NCI-H2029 (cell line): Measurements from ENCODE around the gene ITGB1.

Experiments
- DNase-seq: peaks from one replicate; lab custom pipeline; 2025; lab: John Stamatoyannopoulos, UW

ITGB1 gene

GRCh38 chr10:32888161-32888927 lies 69.7 kb downstream of the ITGB1 start:
- no peak for DNase-seq

GRCh38 chr10:32887481-32887880 lies 70.5 kb downstream of the ITGB1 start:
- no peak for DNase-seq

GRCh38 chr10:32882076-32882475 lies 76.0 kb downstream of the ITGB1 start:
- DNase-seq = no peak

GRCh38 chr10:32878646-32879045 lies 79.4 kb downstream of the ITGB1 start:
- DNase-seq = no peak

GRCh38 chr10:32877915-32878314 lies 80.1 kb downstream of the ITGB1 start:
- no peak for DNase-seq

- DNase-seq = no peak
These were observed 92.9 kb downstream of the ITGB1 start for GRCh38 chr10:32865170-32865569.

GRCh38 chr10:32854435-32854834 lies 103.6 kb downstream of the ITGB1 start:
- DNase-seq = no peak

- no peak for DNase-seq
These were observed 106.7 kb downstream of the ITGB1 start for GRCh38 chr10:32851301-32851700.
